ENCODE results near the gene CD3E.

The CD3E gene

DNA sequence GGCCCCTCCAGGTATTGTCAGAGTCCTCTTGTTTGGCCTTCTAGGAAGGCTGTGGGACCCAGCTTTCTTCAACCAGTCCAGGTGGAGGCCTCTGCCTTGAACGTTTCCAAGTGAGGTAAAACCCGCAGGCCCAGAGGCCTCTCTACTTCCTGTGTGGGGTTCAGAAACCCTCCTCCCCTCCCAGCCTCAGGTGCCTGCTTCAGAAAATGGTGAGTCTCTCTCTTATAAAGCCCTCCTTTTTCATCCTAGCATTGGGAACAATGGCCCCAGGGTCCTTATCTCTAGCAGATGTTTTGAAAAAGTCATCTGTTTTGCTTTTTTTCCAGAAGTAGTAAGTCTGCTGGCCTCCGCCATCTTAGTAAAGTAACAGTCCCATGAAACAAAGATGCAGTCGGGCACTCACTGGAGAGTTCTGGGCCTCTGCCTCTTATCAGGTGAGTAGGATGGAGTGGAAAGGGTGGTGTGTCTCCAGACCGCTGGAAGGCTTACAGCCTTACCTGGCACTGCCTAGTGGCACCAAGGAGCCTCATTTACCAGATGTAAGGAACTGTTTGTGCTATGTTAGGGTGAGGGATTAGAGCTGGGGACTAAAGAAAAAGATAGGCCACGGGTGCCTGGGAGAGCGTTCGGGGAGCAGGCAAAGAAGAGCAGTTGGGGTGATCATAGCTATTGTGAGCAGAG, at the start of gene CD3E:
Gene CD3E, plus strand, starts transcription at position 163 of the 681 bp plus-strand sequence. Its CDS starts 223 bp downstream, at position 386.
- no peak for DNase-seq (ENCODE audit: low read depth)

- no peak for DNase-seq (ENCODE audit: low read depth)
These were observed 46.1 kb upstream of the CD3E start for GRCh38 chr11:118258410-118258809.

- DNase-seq (ENCODE audit: low read depth), result no peak
These were observed 45.4 kb upstream of the CD3E start for GRCh38 chr11:118259138-118259537.

GRCh38 chr11:118260353-118260752, 44.2 kb upstream of the CD3E start:
- no peak for DNase-seq (ENCODE audit: low read depth)

GRCh38 chr11:118263112-118263511, 41.4 kb upstream of the CD3E start:
- DNase-seq (ENCODE audit: low read depth), result no peak

GRCh38 chr11:118263695-118264568, 40.6 kb upstream of the CD3E start, which contains the start of gene MPZL2:
Gene MPZL2 (minus strand): TSS chr11:118264297. CDS start chr11:118264153, 144 bp downstream.
- no peak for DNase-seq (ENCODE audit: low read depth)

- DNase-seq (ENCODE audit: low read depth), result no peak
These were observed 39.7 kb upstream of the CD3E start for GRCh38 chr11:118264569-118265465.

- DNase-seq (ENCODE audit: low read depth), result no peak
These were observed 38.6 kb upstream of the CD3E start for GRCh38 chr11:118265954-118266353.

GRCh38 chr11:118267486-118267885, 37.0 kb upstream of the CD3E start:
- DNase-seq (ENCODE audit: low read depth), result no peak

DNA sequence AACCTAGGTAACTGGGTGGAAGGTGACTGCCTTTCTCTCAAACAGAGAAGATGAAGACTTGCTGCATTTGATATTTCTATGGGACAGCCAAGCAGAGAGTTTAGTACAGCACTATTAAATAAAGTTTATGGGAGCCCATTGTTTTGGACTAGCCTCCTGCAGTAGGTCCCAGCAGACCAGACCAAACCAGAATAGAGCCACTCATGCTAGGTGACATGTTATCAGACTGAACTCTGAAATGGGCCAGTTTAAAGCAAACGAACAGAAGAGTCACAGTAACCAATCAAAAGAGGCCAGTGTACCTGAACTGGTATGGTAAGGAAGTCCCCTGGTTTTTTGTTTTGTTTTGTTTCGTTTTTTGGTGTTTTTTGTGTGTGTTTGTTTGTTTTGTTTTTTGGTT, 32.5 kb upstream of the CD3E start:
- no peak for DNase-seq (ENCODE audit: low read depth)

- no peak for DNase-seq (ENCODE audit: low read depth)
These were observed 30.3 kb upstream of the CD3E start for GRCh38 chr11:118274186-118274585.

DNA sequence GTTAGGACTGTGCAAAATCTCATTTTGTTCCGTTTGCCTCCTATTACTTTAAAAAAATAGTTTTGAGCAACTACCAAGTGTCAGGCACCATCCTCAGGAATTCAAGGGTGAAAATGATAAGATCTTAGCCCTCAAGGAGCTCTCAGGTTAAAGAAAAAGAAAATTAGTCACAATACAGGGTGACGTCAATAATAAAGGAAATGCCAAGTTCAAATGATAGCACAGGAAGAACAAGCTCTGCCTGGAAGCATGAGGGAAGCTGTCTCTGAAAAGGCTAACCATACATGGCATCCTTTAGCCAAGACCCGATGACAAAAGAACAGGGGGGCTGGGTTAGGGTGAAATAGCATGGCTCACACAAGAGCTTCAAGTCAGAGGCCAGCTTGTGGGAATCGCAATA, 29.4 kb upstream of the CD3E start:
- no peak for DNase-seq (ENCODE audit: low read depth)

GRCh38 chr11:118276422-118276821, 28.1 kb upstream of the CD3E start:
- no peak for DNase-seq (ENCODE audit: low read depth)

- no peak for DNase-seq (ENCODE audit: low read depth)
These were observed 27.2 kb upstream of the CD3E start for GRCh38 chr11:118277312-118277711.

DNA sequence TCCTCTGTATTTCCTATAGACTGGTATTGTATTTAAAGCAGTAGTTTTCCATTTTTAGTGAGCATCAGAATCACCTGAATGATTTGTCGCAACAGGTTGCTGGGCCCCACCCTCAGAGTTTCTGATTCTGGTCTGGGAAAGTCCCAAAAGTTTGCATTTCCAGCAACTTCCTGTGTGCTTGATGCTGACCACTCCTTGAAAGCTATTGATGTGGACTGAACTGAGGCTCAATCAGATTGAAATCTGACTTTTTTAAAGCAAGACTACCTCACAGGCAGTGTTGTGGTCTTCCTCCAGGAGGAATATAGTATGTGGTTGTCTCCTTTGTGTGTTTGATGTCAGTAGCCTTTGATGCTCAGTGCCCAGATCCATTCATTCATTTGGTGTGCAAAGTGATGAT, 23.2 kb upstream of the CD3E start:
- no peak for DNase-seq (ENCODE audit: low read depth)

- DNase-seq (ENCODE audit: low read depth), result no peak
These were observed 21.9 kb upstream of the CD3E start for GRCh38 chr11:118282606-118283005.

- DNase-seq (ENCODE audit: low read depth), result no peak
These were observed 21.4 kb upstream of the CD3E start for GRCh38 chr11:118283037-118283636.

- DNase-seq (ENCODE audit: low read depth), result no peak
These were observed 20.7 kb upstream of the CD3E start for GRCh38 chr11:118283756-118284350.

- no peak for DNase-seq (ENCODE audit: low read depth)
These were observed 18.0 kb upstream of the CD3E start for GRCh38 chr11:118286545-118286944.

DNA sequence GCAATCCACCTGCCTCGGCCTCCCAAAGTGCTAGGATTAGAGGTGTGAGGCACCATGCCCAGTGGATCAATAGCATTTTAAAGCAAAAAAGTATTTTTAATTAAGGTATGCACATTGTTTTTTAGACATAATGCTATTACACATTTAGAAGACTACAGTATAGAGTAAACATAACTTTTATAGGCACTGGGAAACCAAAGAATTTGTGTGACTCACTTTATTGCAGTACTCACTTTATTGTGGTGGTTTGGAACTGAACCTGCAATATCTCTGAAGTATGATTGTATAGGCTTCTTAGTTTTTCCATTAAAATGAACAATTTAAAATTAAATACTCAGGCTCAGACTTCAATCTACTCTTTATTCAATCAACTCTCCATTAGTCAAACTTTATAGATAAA, 17.5 kb upstream of the CD3E start:
- DNase-seq (ENCODE audit: low read depth), result peak; percentile 7

- DNase-seq (ENCODE audit: low read depth), result no peak
These were observed 15.1 kb upstream of the CD3E start for GRCh38 chr11:118289401-118289800.

Measured in GM04503 (cell line).